HepG2 (cell line): ENCODE data around the gene TLE1.
"Not testable (repeated sequence)": the region's sequence is repeated elsewhere in the genome, so short reads cannot be mapped to it uniquely, and the experiment has no call there.

Experiments
- BCLAF1 ChIP-seq: fragments of 450-650 bp; IDR thresholded peaks from 2 replicates; pipeline ENCODE4 v1.6.1; 2017; ENCODE audit warnings: mild to moderate bottlenecking
- IRF1 ChIP-seq: sonication (generic); formaldehyde crosslinking; IDR thresholded peaks from 2 replicates; pipeline ENCODE4 v1.4.0; 2020; ENCODE audit warnings: low read depth, mild to moderate bottlenecking, missing genetic modification reagents

- TF ChIP-seq IRF1 (CRISPR knock-in tag); BCLAF1: not testable (repeated sequence)
These were observed 41.2 kb upstream of the TLE1 start for GRCh38 chr9:81730498-81730897.
